Measurements from ENCODE around the gene NAV3. TPM values are rescaled to one million over a fixed set of nuclear protein-coding genes. Genes with fewer than 3 reads are reported as not detected.

NAV3 gene
- total and polyA plus RNA-seq, 2 donors: 1.4 to 5.4 TPM

- H3K9me3 ChIP-seq (ENCODE audit: control insufficient read depth in 2 of 2, insufficient read depth in 1 of 2, low read length in 1 of 2): no peaks in the 10 kb centered on the region
- no peaks in the 10 kb centered on the region for H3K36me3 ChIP-seq (ENCODE audit: control insufficient read depth in 2 of 2, insufficient read depth in 2 of 2, low read length in 1 of 2)
- 89% methylated on average over 6 of the region's 6 CpGs for WGBS
Observed at GRCh38 chr12:77968571-77968970, 137.9 kb downstream of the NAV3 start.

GRCh38 chr12:77973579-77973978 lies 142.9 kb downstream of the NAV3 start:
- 99% methylated on average over 1 of the region's 1 CpG for WGBS
- Histone ChIP-seq H3K27ac (ENCODE audit: low read depth in 1 of 2, low read length in 1 of 2) (no peak overlapping the region), H3K27me3 (ENCODE audit: control insufficient read depth in 2 of 2, insufficient read depth in 1 of 2, low read length in 1 of 2) (no peaks in the 10 kb centered on the region), H3K9me3 (ENCODE audit: control insufficient read depth in 2 of 2, insufficient read depth in 1 of 2, low read length in 1 of 2) (no peaks in the 10 kb centered on the region), H3K4me1 (ENCODE audit: control insufficient read depth in 2 of 2, insufficient read depth in 2 of 2, low read length in 2 of 2) (no peaks in the 10 kb centered on the region), H3K36me3 (ENCODE audit: control insufficient read depth in 2 of 2, insufficient read depth in 2 of 2, low read length in 1 of 2) (no peaks in the 10 kb centered on the region), H3K4me3 (ENCODE audit: low read length in 2 of 2) (no peak overlapping the region)
- DNase-seq (ENCODE audit: low read depth in 6 of 9, low spot score in 9 of 9): no peak

More at GRCh38 chr12:77968571-77968970, 137.9 kb downstream of the NAV3 start:
- no peak for DNase-seq (ENCODE audit: low read depth in 6 of 9, low spot score in 9 of 9)
- H3K27me3 ChIP-seq (ENCODE audit: control insufficient read depth in 2 of 2, insufficient read depth in 1 of 2, low read length in 1 of 2): no peaks in the 10 kb centered on the region
- H3K4me3 ChIP-seq (ENCODE audit: low read length in 2 of 2): no peak overlapping the region
- no peak overlapping the region for H3K27ac ChIP-seq (ENCODE audit: low read depth in 1 of 2, low read length in 1 of 2)
- H3K4me1 ChIP-seq (ENCODE audit: control insufficient read depth in 2 of 2, insufficient read depth in 2 of 2, low read length in 2 of 2): no peaks in the 10 kb centered on the region

GRCh38 chr12:77974645-77975044 lies 144.0 kb downstream of the NAV3 start:
- whole genome bisulfite sequencing: 97% methylated on average over 2 of the region's 2 CpGs
- DNase-seq (ENCODE audit: low read depth in 6 of 9, low spot score in 9 of 9): no peak
- H3K27me3 ChIP-seq (ENCODE audit: control insufficient read depth in 2 of 2, insufficient read depth in 1 of 2, low read length in 1 of 2): no peaks in the 10 kb centered on the region
- H3K4me3 ChIP-seq (ENCODE audit: low read length in 2 of 2): no peak overlapping the region
- H3K36me3 ChIP-seq (ENCODE audit: control insufficient read depth in 2 of 2, insufficient read depth in 2 of 2, low read length in 1 of 2): no peaks in the 10 kb centered on the region
- no peaks in the 10 kb centered on the region for H3K4me1 ChIP-seq (ENCODE audit: control insufficient read depth in 2 of 2, insufficient read depth in 2 of 2, low read length in 2 of 2)
- H3K27ac ChIP-seq (ENCODE audit: low read depth in 1 of 2, low read length in 1 of 2): no peak overlapping the region
- H3K9me3 ChIP-seq (ENCODE audit: control insufficient read depth in 2 of 2, insufficient read depth in 1 of 2, low read length in 1 of 2): no peaks in the 10 kb centered on the region

DNA sequence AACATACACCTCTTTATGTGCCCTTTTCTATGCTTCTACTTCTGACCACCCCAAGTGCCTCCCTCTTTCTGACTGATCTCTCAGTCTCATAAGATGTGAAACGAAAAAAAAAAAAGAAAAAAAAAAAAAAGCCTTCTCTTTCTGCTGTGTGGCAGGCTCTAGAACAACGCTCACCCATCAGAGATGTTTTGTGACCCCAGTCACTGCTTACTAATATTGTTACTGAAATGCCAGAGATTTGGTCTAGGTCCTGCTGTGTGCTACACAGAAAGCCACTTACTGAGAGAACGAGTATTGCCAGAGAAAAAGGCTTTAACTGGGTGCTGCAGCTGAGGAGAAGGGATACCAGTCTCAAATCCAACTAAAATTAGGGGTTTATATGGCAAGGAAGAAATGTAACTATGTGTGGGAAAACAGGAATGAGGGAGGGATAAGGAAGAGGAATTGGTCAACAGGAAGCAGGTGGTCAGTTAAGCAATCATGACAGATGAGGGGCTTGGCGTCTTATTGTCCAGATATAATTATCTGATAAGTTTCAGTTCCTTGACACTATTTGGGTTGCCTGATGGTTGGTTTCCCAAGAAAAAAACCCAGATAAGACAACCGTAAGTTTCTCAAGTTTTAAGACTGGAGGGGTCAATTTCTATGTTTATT lies 149.0 kb downstream of the NAV3 start:
- Histone ChIP-seq H3K9me3 (ENCODE audit: control insufficient read depth in 2 of 2, insufficient read depth in 1 of 2, low read length in 1 of 2) (no peaks in the 10 kb centered on the region), H3K27ac (ENCODE audit: low read depth in 1 of 2, low read length in 1 of 2) (no peak overlapping the region), H3K4me1 (ENCODE audit: control insufficient read depth in 2 of 2, insufficient read depth in 2 of 2, low read length in 2 of 2) (no peaks in the 10 kb centered on the region), H3K4me3 (ENCODE audit: low read length in 2 of 2) (no peak overlapping the region), H3K36me3 (ENCODE audit: control insufficient read depth in 2 of 2, insufficient read depth in 2 of 2, low read length in 1 of 2) (no peaks in the 10 kb centered on the region), H3K27me3 (ENCODE audit: control insufficient read depth in 2 of 2, insufficient read depth in 1 of 2, low read length in 1 of 2) (no peaks in the 10 kb centered on the region)
- no peak for DNase-seq (ENCODE audit: low read depth in 6 of 9, low spot score in 9 of 9)
- 70% methylated on average over 5 of the region's 5 CpGs for WGBS

- H3K27ac ChIP-seq (ENCODE audit: low read depth in 1 of 2, low read length in 1 of 2): no peak overlapping the region
- H3K27me3 ChIP-seq (ENCODE audit: control insufficient read depth in 2 of 2, insufficient read depth in 1 of 2, low read length in 1 of 2): no peaks in the 10 kb centered on the region
- DNase-seq (ENCODE audit: low read depth in 6 of 9, low spot score in 9 of 9): no peak
- WGBS: 89% methylated on average over 2 of the region's 2 CpGs
- no peak overlapping the region for H3K4me3 ChIP-seq (ENCODE audit: low read length in 2 of 2)
- no peaks in the 10 kb centered on the region for H3K36me3 ChIP-seq (ENCODE audit: control insufficient read depth in 2 of 2, insufficient read depth in 2 of 2, low read length in 1 of 2)
- no peaks in the 10 kb centered on the region for H3K9me3 ChIP-seq (ENCODE audit: control insufficient read depth in 2 of 2, insufficient read depth in 1 of 2, low read length in 1 of 2)
- H3K4me1 ChIP-seq (ENCODE audit: control insufficient read depth in 2 of 2, insufficient read depth in 2 of 2, low read length in 2 of 2): no peaks in the 10 kb centered on the region
Observed at GRCh38 chr12:77980782-77981181, 150.1 kb downstream of the NAV3 start.

GRCh38 chr12:77983859-77984258 lies 153.2 kb downstream of the NAV3 start:
- Histone ChIP-seq H3K36me3 (ENCODE audit: control insufficient read depth in 2 of 2, insufficient read depth in 2 of 2, low read length in 1 of 2) (no peaks in the 10 kb centered on the region), H3K27ac (ENCODE audit: low read depth in 1 of 2, low read length in 1 of 2) (no peak overlapping the region), H3K4me1 (ENCODE audit: control insufficient read depth in 2 of 2, insufficient read depth in 2 of 2, low read length in 2 of 2) (no peaks in the 10 kb centered on the region), H3K4me3 (ENCODE audit: low read length in 2 of 2) (no peak overlapping the region), H3K27me3 (ENCODE audit: control insufficient read depth in 2 of 2, insufficient read depth in 1 of 2, low read length in 1 of 2) (no peaks in the 10 kb centered on the region), H3K9me3 (ENCODE audit: control insufficient read depth in 2 of 2, insufficient read depth in 1 of 2, low read length in 1 of 2) (no peaks in the 10 kb centered on the region)
- no peak for DNase-seq (ENCODE audit: low read depth in 6 of 9, low spot score in 9 of 9)

DNA sequence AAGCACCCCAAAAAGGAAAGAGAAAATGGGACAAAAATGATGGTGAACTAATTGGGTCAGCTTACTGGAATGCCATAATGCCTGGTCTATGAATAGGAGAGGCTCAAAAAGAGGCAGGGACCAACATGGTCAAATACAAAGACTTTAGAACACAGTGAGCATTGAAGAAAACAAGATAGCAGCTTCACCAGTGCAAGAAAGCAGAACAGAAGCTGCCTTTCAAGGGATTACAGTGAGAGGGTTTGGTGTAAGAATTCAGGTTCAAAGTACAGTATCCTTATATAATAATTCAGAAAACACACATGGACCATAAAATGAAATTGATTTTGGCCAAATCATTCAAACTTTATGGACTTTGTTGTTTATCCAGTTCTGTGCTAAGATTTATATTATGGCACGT lies 162.1 kb downstream of the NAV3 start:
- no peaks in the 10 kb centered on the region for H3K36me3 ChIP-seq (ENCODE audit: control insufficient read depth in 2 of 2, insufficient read depth in 2 of 2, low read length in 1 of 2)
- H3K27ac ChIP-seq (ENCODE audit: low read depth in 1 of 2, low read length in 1 of 2): no peak overlapping the region
- 99% methylated on average over 1 of the region's 1 CpG for WGBS

DNA sequence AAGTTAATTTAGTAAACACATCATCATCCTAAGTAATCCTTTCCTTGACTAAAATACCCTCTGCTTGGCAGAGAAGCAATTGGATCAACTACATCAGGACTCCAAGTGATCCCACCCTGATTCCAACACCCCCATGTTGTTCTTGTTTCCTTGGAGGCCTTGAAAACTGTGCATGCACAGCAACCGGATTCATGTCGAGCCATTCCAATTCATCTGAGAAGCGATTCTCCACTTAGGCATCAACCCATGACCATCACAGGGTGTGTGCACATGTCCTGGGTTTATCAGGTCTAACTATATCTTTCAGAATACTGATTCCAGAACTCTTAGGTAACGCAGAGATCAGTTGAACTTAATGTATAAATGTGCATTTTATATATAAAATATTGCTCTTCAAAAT lies 163.0 kb downstream of the NAV3 start:
- Histone ChIP-seq H3K27ac (ENCODE audit: low read depth in 1 of 2, low read length in 1 of 2) (no peak overlapping the region), H3K27me3 (ENCODE audit: control insufficient read depth in 2 of 2, insufficient read depth in 1 of 2, low read length in 1 of 2) (no peaks in the 10 kb centered on the region), H3K9me3 (ENCODE audit: control insufficient read depth in 2 of 2, insufficient read depth in 1 of 2, low read length in 1 of 2) (no peaks in the 10 kb centered on the region), H3K36me3 (ENCODE audit: control insufficient read depth in 2 of 2, insufficient read depth in 2 of 2, low read length in 1 of 2) (no peaks in the 10 kb centered on the region), H3K4me1 (ENCODE audit: control insufficient read depth in 2 of 2, insufficient read depth in 2 of 2, low read length in 2 of 2) (no peaks in the 10 kb centered on the region), H3K4me3 (ENCODE audit: low read length in 2 of 2) (no peak overlapping the region)
- 71% methylated on average over 4 of the region's 4 CpGs for WGBS
- no peak for DNase-seq (ENCODE audit: low read depth in 6 of 9, low spot score in 9 of 9)

More for the DNA sequence above, 162.1 kb downstream of the NAV3 start:
- Histone ChIP-seq H3K4me3 (ENCODE audit: low read length in 2 of 2) (no peak overlapping the region), H3K4me1 (ENCODE audit: control insufficient read depth in 2 of 2, insufficient read depth in 2 of 2, low read length in 2 of 2) (no peaks in the 10 kb centered on the region), H3K27me3 (ENCODE audit: control insufficient read depth in 2 of 2, insufficient read depth in 1 of 2, low read length in 1 of 2) (no peaks in the 10 kb centered on the region), H3K9me3 (ENCODE audit: control insufficient read depth in 2 of 2, insufficient read depth in 1 of 2, low read length in 1 of 2) (no peaks in the 10 kb centered on the region)
- no peak for DNase-seq (ENCODE audit: low read depth in 6 of 9, low spot score in 9 of 9)

DNA sequence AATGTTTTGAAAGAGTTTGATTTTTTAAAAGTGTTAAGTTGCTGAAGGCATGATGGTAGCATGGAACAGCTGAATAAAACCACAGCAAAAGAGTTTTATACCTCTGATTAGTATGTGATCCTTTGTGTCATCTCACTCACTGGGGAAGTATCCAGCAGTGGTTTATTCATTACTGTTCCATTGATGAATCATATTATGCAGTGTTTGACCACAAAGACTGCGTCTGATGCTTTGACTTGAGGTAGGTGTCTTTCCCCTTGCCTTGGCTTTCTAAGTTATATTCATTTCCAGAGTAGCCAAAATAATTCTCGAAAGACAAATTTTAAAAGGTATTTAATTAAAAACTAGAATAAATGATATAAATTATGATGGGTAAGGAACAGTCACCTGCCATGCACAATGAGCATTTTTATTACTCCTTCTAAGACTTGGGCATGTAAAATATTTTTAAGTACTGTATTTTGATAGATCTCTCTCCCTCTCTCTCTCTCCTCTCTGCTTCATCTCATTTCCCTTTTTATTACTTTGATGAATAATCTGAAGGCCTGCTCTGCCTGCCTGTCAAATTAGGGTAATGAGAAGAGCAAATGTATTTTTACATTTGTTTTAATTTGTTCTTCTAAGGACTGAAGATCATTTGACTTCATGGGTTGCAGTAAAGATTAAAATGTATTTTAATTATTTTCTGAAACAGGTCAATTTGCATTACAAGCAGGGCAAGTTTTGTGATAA lies 164.9 kb downstream of the NAV3 start:
- Histone ChIP-seq H3K4me1 (ENCODE audit: control insufficient read depth in 2 of 2, insufficient read depth in 2 of 2, low read length in 2 of 2) (no peaks in the 10 kb centered on the region), H3K4me3 (ENCODE audit: low read length in 2 of 2) (no peak overlapping the region), H3K9me3 (ENCODE audit: control insufficient read depth in 2 of 2, insufficient read depth in 1 of 2, low read length in 1 of 2) (no peaks in the 10 kb centered on the region), H3K27me3 (ENCODE audit: control insufficient read depth in 2 of 2, insufficient read depth in 1 of 2, low read length in 1 of 2) (no peaks in the 10 kb centered on the region), H3K36me3 (ENCODE audit: control insufficient read depth in 2 of 2, insufficient read depth in 2 of 2, low read length in 1 of 2) (no peaks in the 10 kb centered on the region), H3K27ac (ENCODE audit: low read depth in 1 of 2, low read length in 1 of 2) (no peak overlapping the region)
- no peak for DNase-seq (ENCODE audit: low read depth in 6 of 9, low spot score in 9 of 9)
- 88% methylated on average over 2 of the region's 2 CpGs for WGBS

All from thymus (tissue), 11 donors.